Measurements from ENCODE around the gene SHISA9.

Gene SHISA9

GRCh38 chr16:13181432-13181831 is 280.0 kb downstream of the SHISA9 start:
- no peak for DNase-seq (ENCODE audit: low spot score)

- peak; percentile 17 for DNase-seq (ENCODE audit: low spot score)
Observed at GRCh38 chr16:13186813-13187212, 285.4 kb downstream of the SHISA9 start.

GRCh38 chr16:13189250-13189649 is 287.9 kb downstream of the SHISA9 start:
- no peak for DNase-seq (ENCODE audit: low spot score)

- DNase-seq (ENCODE audit: low spot score), result no peak
Observed at GRCh38 chr16:13193721-13194120, 292.3 kb downstream of the SHISA9 start.

GRCh38 chr16:13194766-13195165 is 293.4 kb downstream of the SHISA9 start:
- no peak for DNase-seq (ENCODE audit: low spot score)

GRCh38 chr16:13203725-13204124 is 302.3 kb downstream of the SHISA9 start:
- DNase-seq (ENCODE audit: low spot score), result no peak

GRCh38 chr16:13205352-13205751 is 304.0 kb downstream of the SHISA9 start:
- DNase-seq (ENCODE audit: low spot score), result no peak

- DNase-seq (ENCODE audit: low spot score), result no peak
Observed at GRCh38 chr16:13206606-13207005, 305.2 kb downstream of the SHISA9 start.

GRCh38 chr16:13207151-13207550 is 305.8 kb downstream of the SHISA9 start:
- DNase-seq (ENCODE audit: low spot score), result no peak

GRCh38 chr16:13223666-13224065 is 322.3 kb downstream of the SHISA9 start:
- DNase-seq (ENCODE audit: low spot score), result no peak

- no peak for DNase-seq (ENCODE audit: low spot score)
Observed at GRCh38 chr16:13229039-13229438, 327.6 kb downstream of the SHISA9 start.

- DNase-seq (ENCODE audit: low spot score), result peak; percentile 9
Observed at GRCh38 chr16:13231365-13231764, 330.0 kb downstream of the SHISA9 start.

- DNase-seq (ENCODE audit: low spot score), result no peak
Observed at GRCh38 chr16:13234999-13235398, 333.6 kb downstream of the SHISA9 start.

- DNase-seq (ENCODE audit: low spot score), result no peak
Observed at GRCh38 chr16:13236308-13236707, 334.9 kb downstream of the SHISA9 start.

GRCh38 chr16:13238182-13238581 is 336.8 kb downstream of the SHISA9 start:
- DNase-seq (ENCODE audit: low spot score), result no peak

- no peak for DNase-seq (ENCODE audit: low spot score)
Observed at GRCh38 chr16:13242201-13242600, 340.8 kb downstream of the SHISA9 start.

GRCh38 chr16:13244770-13245169 is 343.4 kb downstream of the SHISA9 start:
- DNase-seq (ENCODE audit: low spot score), result no peak

- DNase-seq (ENCODE audit: low spot score), result no peak
Observed at GRCh38 chr16:13245713-13246377, 344.4 kb downstream of the SHISA9 start.

- DNase-seq (ENCODE audit: low spot score), result no peak
Observed at GRCh38 chr16:13254998-13255614, 353.7 kb downstream of the SHISA9 start.

- no peak for DNase-seq (ENCODE audit: low spot score)
Observed at GRCh38 chr16:13262270-13263090, 361.1 kb downstream of the SHISA9 start.

- no peak for DNase-seq (ENCODE audit: low spot score)
Observed at GRCh38 chr16:13264749-13265552, 363.6 kb downstream of the SHISA9 start.

- DNase-seq (ENCODE audit: low spot score), result no peak
Observed at GRCh38 chr16:13269359-13269758, 368.0 kb downstream of the SHISA9 start.

All from SW480 (cell line).